HG02885 (cell line): Measurements from ENCODE around the gene RSL24D1.

Experiments
- ATAC-seq: cut with Tn5 transposase; IDR thresholded peaks from one replicate; pipeline ENCODE4 v1.9.1; 2021; ENCODE audit warnings: mild to moderate bottlenecking; ENCODE audit not compliant: unreplicated experiment, poor library complexity

The RSL24D1 gene

GRCh38 chr15:55196458-55197361 lies at the start of gene RSL24D1:
TSS of gene RSL24D1 (minus strand) at chr15:55196941. CDS start at chr15:55196890, 51 bp downstream.
- peak; percentile 95 for ATAC-seq

- ATAC-seq: no peak
Observed at GRCh38 chr15:55245059-55245458, 48.3 kb upstream of the RSL24D1 start.

- no peak for ATAC-seq
Observed at GRCh38 chr15:55241891-55242290, 45.1 kb upstream of the RSL24D1 start.

GRCh38 chr15:55241186-55241585 lies 44.4 kb upstream of the RSL24D1 start:
- ATAC-seq: no peak

GRCh38 chr15:55240125-55240760 lies 43.5 kb upstream of the RSL24D1 start:
- no peak for ATAC-seq

- no peak for ATAC-seq
Observed at GRCh38 chr15:55239440-55240124, 42.8 kb upstream of the RSL24D1 start.

- ATAC-seq: no peak
Observed at GRCh38 chr15:55238877-55239276, 42.1 kb upstream of the RSL24D1 start.

- ATAC-seq: peak; percentile 40
Observed at GRCh38 chr15:55237219-55238130, 40.7 kb upstream of the RSL24D1 start.

GRCh38 chr15:55235546-55236036 lies 38.9 kb upstream of the RSL24D1 start:
- no peak for ATAC-seq

- no peak for ATAC-seq
Observed at GRCh38 chr15:55234800-55235104, 38.0 kb upstream of the RSL24D1 start.

- no peak for ATAC-seq
Observed at GRCh38 chr15:55234104-55234799, 37.5 kb upstream of the RSL24D1 start.

- ATAC-seq: no peak
Observed at GRCh38 chr15:55231455-55231854, 34.7 kb upstream of the RSL24D1 start.

GRCh38 chr15:55230953-55231352 lies 34.2 kb upstream of the RSL24D1 start:
- ATAC-seq: no peak

GRCh38 chr15:55230051-55230670 lies 33.4 kb upstream of the RSL24D1 start:
- no peak for ATAC-seq

- no peak for ATAC-seq
Observed at GRCh38 chr15:55226127-55226526, 29.4 kb upstream of the RSL24D1 start.

- peak; percentile 45 for ATAC-seq
Observed at GRCh38 chr15:55224892-55225291, 28.2 kb upstream of the RSL24D1 start.

GRCh38 chr15:55222588-55222987 lies 25.8 kb upstream of the RSL24D1 start:
- peak; percentile 68 for ATAC-seq

- peak; percentile 47 for ATAC-seq
Observed at GRCh38 chr15:55221090-55222011, 24.6 kb upstream of the RSL24D1 start.
